NB4 (cell line): Measurements from ENCODE around the gene UNC93B1.
A peak's percentile ranks its signal among the peaks of the same experiment; 100 is the strongest.

Experiments
- DNase-seq: peaks from one replicate; pipeline ENCODE4 v3.0.0; 2010; ENCODE audit warnings: low read depth
- H3K4me3 ChIP-seq: one replicate; pipeline ENCODE4 v1.5.1; 2011; ENCODE audit warnings: mild to moderate bottlenecking, low read depth, low read length, moderate library complexity
- CTCF ChIP-seq: IDR thresholded peaks from one replicate; pipeline ENCODE4 v1.5.1; 2012; ENCODE audit warnings: low read depth, low read length
- MAX ChIP-seq: IDR thresholded peaks from 2 replicates; pipeline ENCODE4 v1.6.1; 2011; ENCODE audit warnings: low read depth, low read length
- MYC ChIP-seq: IDR thresholded peaks from 2 replicates; pipeline ENCODE4 v1.6.1; 2011; ENCODE audit warnings: low read depth, low read length
- POLR2A ChIP-seq: IDR thresholded peaks from 2 replicates; pipeline ENCODE4 v1.6.1; 2011; ENCODE audit warnings: mild to moderate bottlenecking; ENCODE audit not compliant: insufficient read length; ENCODE audit errors: extremely low read depth

Gene UNC93B1

GRCh38 chr11:68018730-68019190 lies 14.9 kb upstream of the UNC93B1 start:
- H3K4me3 ChIP-seq: no peak overlapping the region
- TF ChIP-seq CTCF (no peak), MAX (no peak), MYC (no peak)
- DNase-seq: no peak

GRCh38 chr11:68017980-68018729 lies 14.3 kb upstream of the UNC93B1 start:
- H3K4me3 ChIP-seq: no peak overlapping the region
- no peak for DNase-seq
- no peak for TF ChIP-seq POLR2A

GRCh38 chr11:68016904-68017817 lies 13.3 kb upstream of the UNC93B1 start:
- no peak for DNase-seq
- TF ChIP-seq CTCF: no peak
- TF ChIP-seq POLR2A: no peak
- TF ChIP-seq MAX: peak; percentile 63; the same call in 1 of the 2 replicates
- no peak for TF ChIP-seq MYC
- no peak overlapping the region for H3K4me3 ChIP-seq

GRCh38 chr11:68016161-68016903 lies 12.4 kb upstream of the UNC93B1 start:
- TF ChIP-seq MYC: peak; percentile 32; the same call in 1 of the 2 replicates
- TF ChIP-seq POLR2A: no peak
- TF ChIP-seq MAX: no peak
- TF ChIP-seq CTCF: peak; percentile 13
- peak; percentile 90 for DNase-seq
- H3K4me3 ChIP-seq: no peak overlapping the region

- DNase-seq: no peak
- no peak overlapping the region for H3K4me3 ChIP-seq
- TF ChIP-seq MYC: no peak
- TF ChIP-seq CTCF: no peak
- no peak for TF ChIP-seq MAX
- no peak for TF ChIP-seq POLR2A
These were observed 11.6 kb upstream of the UNC93B1 start for GRCh38 chr11:68015467-68015866.
